Transverse colon (tissue), 4 donors: ENCODE results near the gene IGSF9. TPM values are rescaled to one million over a fixed set of nuclear protein-coding genes. Genes with fewer than 3 reads are reported as not detected.
A peak's percentile ranks its signal among the peaks of the same experiment; 100 is the strongest.

Source experiments
- DNase-seq: peaks from one replicate; pipeline ENCODE4 v3.0.0-alpha.2; 2019
- H3K27ac ChIP-seq, 4 donors: fragments of 200-600 bp; sonication (generic); 2 replicates each; pipeline ENCODE4 v1.5.1; 2016 to 2018; ENCODE audit warnings: inconsistent platforms in 4 of 4
- H3K27me3 ChIP-seq: fragments of 200-600 bp; sonication (generic); 2 replicates; pipeline ENCODE4 v1.5.1; 2017; ENCODE audit warnings: inconsistent platforms
- H3K36me3 ChIP-seq, 4 donors: fragments of 200-600 bp; sonication (generic); 2 replicates each; pipeline ENCODE4 v1.5.1; 2017 to 2019; ENCODE audit warnings: inconsistent platforms in 4 of 4
- H3K4me1 ChIP-seq, 4 donors: fragments of 200-600 bp; sonication (generic); 2 replicates each; pipeline ENCODE4 v1.5.1; 2017 to 2020; ENCODE audit warnings: inconsistent platforms in 4 of 4
- H3K4me3 ChIP-seq, 4 donors: fragments of 200-600 bp; sonication (generic); 1 replicate in 1 of 4; 2 replicates in 3 of 4; pipeline versions ENCODE4 v1.5.1 to v1.6.1; 2017 to 2019; ENCODE audit warnings: inconsistent platforms in 4 of 4
- H3K9me3 ChIP-seq, 2 donors: fragments of 200-600 bp; sonication (generic); 2 replicates each; pipeline ENCODE4 v1.5.1; 2017 to 2019; ENCODE audit warnings: inconsistent platforms in 2 of 2
- CTCF ChIP-seq, 5 experiments: fragments of 200-600 bp in 3 of 5; fragments of 450-650 bp in 2 of 5; sonication (generic) in 3 of 5; IDR thresholded peaks; 1 replicate in 2 of 5; 2 replicates in 3 of 5; pipeline ENCODE4 v1.5.1; 2016 to 2017; ENCODE audit warnings: antibody characterized with exemption in 5 of 5, inconsistent platforms in 3 of 5, mild to moderate bottlenecking in 2 of 5, moderate library complexity in 1 of 5
- EP300 ChIP-seq: sonication (generic); formaldehyde crosslinking; IDR thresholded peaks from one replicate; pipeline ENCODE4 v1.6.1; 2017; ENCODE audit warnings: antibody characterized with exemption, low read depth
- POLR2A ChIP-seq: fragments of 450-650 bp; IDR thresholded peaks from one replicate; pipeline ENCODE4 v1.6.1; 2016; ENCODE audit warnings: antibody characterized with exemption, mild to moderate bottlenecking, moderate library complexity
- POLR2AphosphoS5 ChIP-seq, 3 donors: sonication (generic); formaldehyde crosslinking; IDR thresholded peaks; one replicate each; pipeline ENCODE4 v1.6.1; 2016; ENCODE audit warnings: antibody characterized with exemption in 3 of 3
- WGBS, 2 donors: methylation state at CpG; one replicate each; pipeline ENCODE4 v1.1.5; 2018; ENCODE audit warnings: low coverage in 1 of 2; 5-methylcytosine and 5-hydroxymethylcytosine counted together
- in situ Hi-C, 4 donors: fragments of 200-750 bp; cut with MboI; loops; one replicate each; pipeline versions ENCODE4 v1.15.0 to v1.15.1; 2017; ENCODE audit warnings: low sequenced_read_pairs in 3 of 4, low pct_ligation_motif_present in 1 of 4, low pct_unique_long_range_greater_than_20kb in 1 of 4
- intact Hi-C: fragments of 100-400 bp; cut with DNase I; formaldehyde crosslinking; loops from one replicate; pipeline ENCODE4 v1.15.1; 2023; ENCODE audit warnings: low total_unique reads
- total RNA-seq, 4 donors: library from RNA; depleted of rRNA; stranded (reverse); fragments of >200 nt; gene quantifications; one replicate each; pipeline ENCODE4 v1.1.0, GENCODE V29; 2016

Gene IGSF9
- total RNA-seq, 4 donors from 2014 or later = 40.7 to 137 (median 81.3) TPM

- 48% methylated on average over 5 to 6 of the region's 6 CpGs for WGBS, 2 donors
- in situ Hi-C loops = no loop called here
These were observed 63.5 kb downstream of the IGSF9 start for GRCh38 chr1:159881622-159882526.

GRCh38 chr1:159880430-159880829 lies 65.0 kb downstream of the IGSF9 start:
- in situ Hi-C loops (no loop called here), intact Hi-C loops (no loop called here)
- DNase-seq = no peak
- H3K9me3 ChIP-seq = no peaks in the 10 kb centered on the region
- no peaks in the 10 kb centered on the region for H3K27me3 ChIP-seq
- no peak overlapping the region for H3K27ac ChIP-seq
- TF ChIP-seq EP300 = no peak
- no peak for TF ChIP-seq POLR2A
- TF ChIP-seq POLR2AphosphoS5 (IDR thresholded peaks at IDR 0.05) = no peak
- TF ChIP-seq CTCF (IDR thresholded peaks at IDR 0.05) = no peak
- 75 to 82% methylated on average over 2 to 3 of the region's 3 CpGs for WGBS, 2 donors
- H3K36me3 ChIP-seq = no peaks in the 10 kb centered on the region
- no peak overlapping the region for H3K4me3 ChIP-seq
- H3K4me1 ChIP-seq = peaks cover 0 to 28% (median 15%) of the 10 kb centered on the region in 4 donors

More at GRCh38 chr1:159881622-159882526, 63.5 kb downstream of the IGSF9 start:
- peak; percentile 97 for DNase-seq
- intact Hi-C loops = no loop called here
- Histone ChIP-seq H3K4me3 (no peak overlapping the region), H3K27ac (peak overlapping the region in 2 of 4 donors; percentile 52 to 64), H3K9me3 (no peaks in the 10 kb centered on the region), H3K36me3 (no peaks in the 10 kb centered on the region), H3K4me1 (peaks cover 0 to 28% (median 15%) of the 10 kb centered on the region in 4 donors), H3K27me3 (no peaks in the 10 kb centered on the region)
- TF ChIP-seq POLR2AphosphoS5 (IDR thresholded peaks at IDR 0.05) = peak in 2 of 3 donors; percentile 78 to 79
- TF ChIP-seq EP300 = no peak

DNA sequence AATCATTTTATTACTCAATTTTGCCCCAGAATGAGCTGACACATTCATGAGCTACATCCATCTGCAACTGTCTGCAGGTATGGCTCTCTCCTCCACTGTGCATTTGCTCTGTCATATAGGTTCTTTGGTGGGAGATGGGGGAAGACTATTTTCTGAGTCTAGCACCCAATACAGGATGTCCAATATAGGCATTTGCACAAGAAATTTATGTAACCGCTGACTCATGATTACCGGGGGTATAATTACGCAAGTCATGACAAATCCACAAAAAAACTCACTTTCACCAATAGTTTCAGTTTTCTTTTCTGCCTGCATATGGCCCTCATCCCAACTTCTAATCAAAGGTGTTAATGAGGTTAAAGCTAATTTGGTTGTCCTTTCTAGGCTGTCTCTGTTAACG lies 65.4 kb downstream of the IGSF9 start:
- WGBS, 2 donors = 70 to 75% methylated on average over 4 of the region's 4 CpGs
- in situ Hi-C loops (no loop called here), intact Hi-C loops (no loop called here)
- H3K27me3 ChIP-seq = no peaks in the 10 kb centered on the region
- H3K4me3 ChIP-seq = no peak overlapping the region
- no peaks in the 10 kb centered on the region for H3K9me3 ChIP-seq
- no peak for DNase-seq
- H3K27ac ChIP-seq = no peak overlapping the region
- H3K36me3 ChIP-seq = no peaks in the 10 kb centered on the region
- TF ChIP-seq CTCF (IDR thresholded peaks at IDR 0.05) (no peak), EP300 (no peak), POLR2AphosphoS5 (IDR thresholded peaks at IDR 0.05) (no peak), POLR2A (no peak)
- H3K4me1 ChIP-seq = peaks cover 0 to 28% (median 15%) of the 10 kb centered on the region in 4 donors

DNA sequence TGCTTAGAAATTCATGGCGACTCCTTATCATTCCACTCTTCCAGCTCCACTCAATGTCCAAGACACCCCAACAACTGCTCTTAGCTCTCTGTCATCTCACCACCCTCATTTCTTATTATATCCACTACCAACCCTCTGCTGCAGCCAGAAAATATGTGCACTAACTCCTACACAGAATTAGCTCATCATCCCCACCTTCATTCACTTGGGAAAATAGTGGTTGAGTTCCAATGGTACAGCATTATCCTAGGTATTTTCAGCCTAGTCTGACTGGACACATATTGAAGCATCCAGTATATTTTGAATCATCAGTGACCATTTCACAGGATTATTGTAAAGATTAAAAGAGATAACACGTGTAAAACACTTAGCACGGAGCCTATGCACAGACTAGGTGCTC lies 66.3 kb downstream of the IGSF9 start:
- in situ Hi-C loops (no loop called here), intact Hi-C loops (no loop called here)
- no peak for DNase-seq
- Histone ChIP-seq H3K27ac (no peak overlapping the region), H3K27me3 (no peaks in the 10 kb centered on the region), H3K4me1 (peaks cover 0 to 26% (median 15%) of the 10 kb centered on the region in 4 donors), H3K4me3 (no peak overlapping the region), H3K9me3 (no peaks in the 10 kb centered on the region), H3K36me3 (no peaks in the 10 kb centered on the region)
- TF ChIP-seq POLR2A (no peak), EP300 (no peak), CTCF (IDR thresholded peaks at IDR 0.05) (no peak), POLR2AphosphoS5 (IDR thresholded peaks at IDR 0.05) (no peak)
- 73 to 89% methylated on average over 3 of the region's 3 CpGs for WGBS, 2 donors
